ENCODE results near the gene DDHD1.

DDHD1 gene

GRCh38 chr14:53042480-53042879 is 110.6 kb downstream of the DDHD1 start:
- no peak overlapping the region for H3K4me3 ChIP-seq (ENCODE audit: low read length)
- DNase-seq (ENCODE audit: low read depth), result no peak
- TF ChIP-seq, protein P1, sequence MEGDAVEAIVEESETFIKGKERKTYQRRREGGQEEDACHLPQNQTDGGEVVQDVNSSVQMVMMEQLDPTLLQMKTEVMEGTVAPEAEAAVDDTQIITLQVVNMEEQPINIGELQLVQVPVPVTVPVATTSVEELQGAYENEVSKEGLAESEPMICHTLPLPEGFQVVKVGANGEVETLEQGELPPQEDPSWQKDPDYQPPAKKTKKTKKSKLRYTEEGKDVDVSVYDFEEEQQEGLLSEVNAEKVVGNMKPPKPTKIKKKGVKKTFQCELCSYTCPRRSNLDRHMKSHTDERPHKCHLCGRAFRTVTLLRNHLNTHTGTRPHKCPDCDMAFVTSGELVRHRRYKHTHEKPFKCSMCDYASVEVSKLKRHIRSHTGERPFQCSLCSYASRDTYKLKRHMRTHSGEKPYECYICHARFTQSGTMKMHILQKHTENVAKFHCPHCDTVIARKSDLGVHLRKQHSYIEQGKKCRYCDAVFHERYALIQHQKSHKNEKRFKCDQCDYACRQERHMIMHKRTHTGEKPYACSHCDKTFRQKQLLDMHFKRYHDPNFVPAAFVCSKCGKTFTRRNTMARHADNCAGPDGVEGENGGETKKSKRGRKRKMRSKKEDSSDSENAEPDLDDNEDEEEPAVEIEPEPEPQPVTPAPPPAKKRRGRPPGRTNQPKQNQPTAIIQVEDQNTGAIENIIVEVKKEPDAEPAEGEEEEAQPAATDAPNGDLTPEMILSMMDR (conservative IDR thresholded peaks at IDR 0.05; ENCODE audit: low read depth, low read length), result no peak

DNA sequence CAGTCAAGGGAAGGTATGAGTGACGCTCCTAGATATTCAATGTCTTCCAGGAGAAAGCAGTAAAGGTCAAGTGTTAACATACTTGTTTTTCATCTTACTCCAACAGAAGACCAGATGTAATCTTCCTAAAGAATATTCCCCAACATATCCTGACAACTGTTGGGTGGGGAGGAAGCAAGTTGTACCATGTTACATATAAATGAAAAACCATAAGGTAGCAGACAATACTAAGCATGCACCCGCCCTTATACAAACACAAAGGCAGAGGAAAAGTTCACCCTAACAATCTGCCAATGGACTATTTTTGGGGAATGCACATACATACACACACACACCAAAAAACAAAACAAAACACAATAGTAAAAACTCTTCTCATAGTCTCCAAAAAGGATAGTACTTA is 112.1 kb downstream of the DDHD1 start:
- no peak overlapping the region for H3K4me3 ChIP-seq (ENCODE audit: low read length)
- DNase-seq (ENCODE audit: low read depth), result no peak
- TF ChIP-seq, protein P1 (conservative IDR thresholded peaks at IDR 0.05; ENCODE audit: low read depth, low read length), result no peak

GRCh38 chr14:53038629-53039028 is 114.5 kb downstream of the DDHD1 start:
- H3K4me3 ChIP-seq (ENCODE audit: low read length), result no peak overlapping the region
- no peak for DNase-seq (ENCODE audit: low read depth)

DNA sequence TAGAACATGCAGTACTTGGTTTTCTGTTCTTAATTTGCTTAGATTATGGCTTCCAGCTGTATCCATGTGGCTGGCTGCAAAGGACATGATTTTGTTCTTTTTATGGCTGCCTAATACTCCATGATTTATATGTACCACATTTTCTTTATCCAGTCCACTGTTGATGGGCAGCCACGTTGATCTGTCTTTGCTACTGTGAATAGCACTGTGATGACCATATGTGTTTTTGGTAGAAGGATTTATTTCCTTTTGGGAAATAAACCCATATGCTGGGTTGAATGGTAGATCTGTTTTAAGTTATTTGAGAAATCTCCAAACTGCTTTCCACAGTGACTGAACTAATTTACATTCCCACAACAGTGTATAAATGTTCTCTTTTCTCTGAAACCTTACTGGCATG is 116.1 kb downstream of the DDHD1 start:
- TF ChIP-seq, protein P1 (conservative IDR thresholded peaks at IDR 0.05; ENCODE audit: low read depth, low read length), result no peak
- DNase-seq (ENCODE audit: low read depth), result no peak
- H3K4me3 ChIP-seq (ENCODE audit: low read length), result no peak overlapping the region

More at GRCh38 chr14:53038629-53039028, 114.5 kb downstream of the DDHD1 start:
- TF ChIP-seq, protein P1 (conservative IDR thresholded peaks at IDR 0.05; ENCODE audit: low read depth, low read length), result no peak

GRCh38 chr14:53035336-53036210 is 117.5 kb downstream of the DDHD1 start:
- DNase-seq (ENCODE audit: low read depth), result no peak
- no peak overlapping the region for H3K4me3 ChIP-seq (ENCODE audit: low read length)
- TF ChIP-seq, protein P1 (conservative IDR thresholded peaks at IDR 0.05; ENCODE audit: low read depth, low read length), result no peak

GRCh38 chr14:53034688-53035230 is 118.4 kb downstream of the DDHD1 start:
- DNase-seq (ENCODE audit: low read depth), result no peak
- TF ChIP-seq, protein P1 (conservative IDR thresholded peaks at IDR 0.05; ENCODE audit: low read depth, low read length), result no peak

GRCh38 chr14:53034036-53034435 is 119.1 kb downstream of the DDHD1 start:
- no peak overlapping the region for H3K4me3 ChIP-seq (ENCODE audit: low read length)
- TF ChIP-seq, protein P1 (conservative IDR thresholded peaks at IDR 0.05; ENCODE audit: low read depth, low read length), result no peak
- no peak for DNase-seq (ENCODE audit: low read depth)

More at GRCh38 chr14:53034688-53035230, 118.4 kb downstream of the DDHD1 start:
- H3K4me3 ChIP-seq (ENCODE audit: low read length), result no peak overlapping the region

All from retinal pigment epithelial cell (primary cell).